Left colon (tissue), 2 donors: ENCODE data around the gene KRTAP6-2. TPM values are rescaled to one million over a fixed set of nuclear protein-coding genes. Genes with fewer than 3 reads are reported as not detected.

Experiments used
- ATAC-seq: fragments of 200-7000 bp; cut with Tn5 transposase; one replicate; pipeline ENCODE4 v1.9.1; 2020; ENCODE audit warnings: mild to moderate bottlenecking, moderate library complexity
- DNase-seq, 2 donors: peaks; one replicate each; pipeline ENCODE4 v3.0.0-alpha.2; 2020
- intact Hi-C, 2 donors: fragments of 100-400 bp; cut with DNase I in 1 of 2; cut with micrococcal nuclease in 1 of 2; formaldehyde crosslinking; loops; one replicate each; pipeline versions ENCODE4 v1.11.2 to v1.14.0; 2022; cut with DNase I, micrococcal nuclease
- long read RNA-seq: library from polyadenylated mRNA; unstranded; transcript quantifications from one replicate; pipeline ENCODE4 v2.0.0, GENCODE V29; 2021
- total RNA-seq, 2 donors: library from RNA; stranded (reverse); fragmentation: NEBNext Ultra II Directional; extraction: Animal tissue kit (Norgen Biotek cat#: 25700); gene quantifications; one replicate each; pipeline ENCODE4 v1.2.1, GENCODE V29; 2021
- donor health status: DM: no; HTN: no; CAD: no.
- donor health status: DM: yes; HTN: yes; CAD: no.

KRTAP6-2 gene, protein sequence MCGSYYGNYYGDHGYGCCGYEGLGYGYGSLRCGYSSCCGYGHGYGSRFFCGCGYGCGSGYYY
- not detected for total RNA-seq
- long read RNA-seq, result 0 reads

DNA sequence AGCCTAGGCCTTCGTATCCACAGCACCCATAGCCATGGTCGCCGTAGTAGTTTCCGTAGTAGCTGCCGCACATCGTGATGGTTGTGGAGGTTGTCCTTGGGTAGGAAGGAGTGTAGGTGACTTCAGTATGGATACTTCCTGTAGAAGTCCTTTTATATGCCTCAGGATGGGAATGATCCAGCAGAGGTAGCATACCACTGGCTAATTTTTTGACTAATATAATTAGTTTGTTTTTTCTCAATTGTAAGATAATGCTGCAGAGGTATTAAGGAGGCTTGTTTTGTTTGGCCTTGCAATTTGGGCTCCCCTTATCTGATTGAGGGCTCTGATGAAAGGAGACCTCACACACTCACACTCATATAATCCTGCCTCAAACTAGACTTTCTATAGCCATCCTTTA, at the start of gene KRTAP6-2:
Gene KRTAP6-2 (minus strand): TSS at position 101 of the 400 bp plus-strand sequence. CDS start 28 bp downstream, at position 73.
- no peak for ATAC-seq
- no peak for DNase-seq
- intact Hi-C loops, result no loop called here

DNA sequence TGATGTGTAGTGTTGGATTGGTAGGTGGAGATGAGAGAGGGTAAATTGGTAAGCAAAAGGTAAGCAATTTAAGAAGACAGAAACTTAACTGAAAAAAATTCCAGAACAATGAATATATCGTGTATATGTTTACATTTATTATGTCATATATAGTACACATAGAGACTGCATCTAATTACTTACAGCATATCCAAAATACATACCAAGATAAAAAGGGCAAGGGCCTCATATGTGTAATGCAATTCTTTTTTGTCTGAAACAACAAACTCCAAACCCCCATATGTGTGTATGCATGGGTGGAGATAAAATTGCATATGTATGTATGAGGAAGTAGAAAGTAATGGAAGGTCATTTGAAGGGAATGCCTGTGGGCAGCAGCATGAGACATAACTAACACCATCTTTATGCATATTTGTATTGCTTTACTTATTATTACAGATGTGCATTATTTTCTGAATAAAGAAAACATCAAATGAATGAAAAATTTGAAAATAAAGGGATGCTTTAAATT, 48.3 kb upstream of the KRTAP6-2 start:
- no peak for ATAC-seq
- no peak for DNase-seq
- intact Hi-C loops, result no loop called here

DNA sequence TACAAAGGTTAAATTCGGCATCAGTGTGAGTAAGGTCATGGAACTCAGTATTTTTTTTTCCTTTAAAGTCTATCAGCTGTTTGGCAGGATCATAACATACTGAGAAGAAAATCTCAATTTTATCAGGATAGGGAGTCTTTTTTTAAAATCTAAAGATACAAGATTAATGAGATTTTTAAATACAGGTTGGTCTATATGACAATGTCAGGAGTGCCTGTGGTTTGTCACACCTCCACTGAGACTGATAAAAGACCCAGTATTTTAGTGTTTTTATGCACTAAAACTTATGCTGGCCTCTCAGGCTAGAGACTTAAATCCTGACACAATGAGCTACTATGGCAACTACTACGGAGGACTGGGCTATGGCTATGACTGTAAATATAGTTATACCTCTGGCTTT, 43.9 kb upstream of the KRTAP6-2 start, which contains the start of gene KRTAP20-3:
Gene KRTAP20-3 (plus strand): TSS at position 301 of the 400 bp plus-strand sequence.
- DNase-seq (no peak), ATAC-seq (no peak)
- intact Hi-C loops, result no loop called here

DNA sequence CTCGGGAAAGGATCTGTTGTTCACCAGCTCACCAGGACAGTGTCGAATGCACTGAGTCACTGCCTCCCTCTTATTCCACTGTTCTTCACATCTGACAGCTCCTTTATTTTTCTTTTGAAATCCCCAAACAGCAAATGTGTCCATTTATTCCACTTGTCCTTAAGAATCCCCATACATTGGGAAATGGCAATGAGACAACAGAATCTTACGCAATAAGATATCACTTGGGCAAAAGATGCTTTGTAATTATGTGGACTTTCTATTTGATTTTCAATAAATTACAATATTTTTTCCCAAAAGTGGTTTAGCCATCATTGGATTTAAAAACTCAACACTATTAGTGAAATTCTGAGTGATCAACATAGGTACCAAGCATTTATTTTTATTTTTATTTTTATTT, 40.0 kb upstream of the KRTAP6-2 start:
- DNase-seq (no peak), ATAC-seq (no peak)
- intact Hi-C loops, result no loop called here

DNA sequence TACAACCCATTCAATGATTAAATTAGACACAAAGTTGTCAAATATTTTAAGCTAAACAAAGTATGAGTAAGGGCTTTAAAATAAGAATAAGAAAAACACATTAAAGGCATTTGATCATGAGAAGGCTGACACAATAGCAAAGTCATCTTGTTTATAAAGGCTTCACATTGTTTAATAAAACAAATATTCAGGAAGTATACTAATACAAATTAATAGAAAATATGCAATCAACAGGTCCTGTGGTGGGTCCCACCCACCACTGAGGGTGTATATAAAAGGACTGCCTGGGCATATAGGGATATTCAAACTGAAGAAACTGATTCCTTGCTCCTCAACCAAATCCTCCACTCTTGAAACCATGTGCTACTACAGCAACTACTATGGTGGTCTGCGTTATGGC, 36.2 kb upstream of the KRTAP6-2 start, which contains the start of gene KRTAP20-2:
Gene KRTAP20-2 (plus strand): TSS at position 301 of the 400 bp plus-strand sequence. CDS start 58 bp downstream, at position 359.
- intact Hi-C loops, result no loop called here
- no peak for DNase-seq
- no peak for ATAC-seq

DNA sequence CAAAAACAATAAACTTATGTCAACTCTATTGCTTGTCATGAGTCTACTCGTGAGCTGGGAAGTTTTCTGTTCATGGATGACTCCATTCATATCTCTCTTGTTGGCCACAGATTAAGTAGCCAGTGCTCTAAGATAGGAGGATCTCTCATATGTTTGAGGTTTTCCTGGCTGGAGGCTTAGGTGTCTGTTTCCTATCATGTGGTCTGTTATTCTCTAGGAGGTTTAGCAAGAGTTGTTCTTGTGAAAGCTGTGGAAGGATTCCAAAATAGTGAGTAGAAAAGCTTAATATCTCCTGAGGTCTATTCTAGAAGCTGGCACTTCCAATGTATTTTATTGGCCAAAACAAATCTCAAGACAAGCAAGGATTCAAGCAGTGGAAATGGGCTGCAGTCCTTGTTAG, 30.5 kb upstream of the KRTAP6-2 start:
- DNase-seq, result no peak
- intact Hi-C loops, result no loop called here
- no peak for ATAC-seq

DNA sequence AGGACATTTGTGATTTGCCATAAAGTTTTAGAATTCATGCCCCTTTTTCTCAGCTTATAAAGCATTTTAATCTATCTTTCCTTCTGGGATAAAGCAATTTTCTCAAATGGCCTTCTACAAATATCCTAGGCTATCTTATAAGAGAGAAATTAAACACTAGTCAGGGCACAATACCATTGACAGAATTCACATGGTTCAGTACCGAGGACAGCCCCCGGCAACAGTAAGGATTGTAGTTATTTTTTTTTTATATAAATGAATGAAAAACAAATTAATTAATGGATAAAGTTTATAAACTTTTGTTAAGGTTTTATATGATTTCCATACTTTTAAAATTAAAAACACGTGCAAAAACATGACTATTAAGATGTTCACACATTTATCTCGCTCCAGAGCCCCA, 29.4 kb upstream of the KRTAP6-2 start:
- ATAC-seq (no peak), DNase-seq (no peak)
- intact Hi-C loops, result no loop called here

DNA sequence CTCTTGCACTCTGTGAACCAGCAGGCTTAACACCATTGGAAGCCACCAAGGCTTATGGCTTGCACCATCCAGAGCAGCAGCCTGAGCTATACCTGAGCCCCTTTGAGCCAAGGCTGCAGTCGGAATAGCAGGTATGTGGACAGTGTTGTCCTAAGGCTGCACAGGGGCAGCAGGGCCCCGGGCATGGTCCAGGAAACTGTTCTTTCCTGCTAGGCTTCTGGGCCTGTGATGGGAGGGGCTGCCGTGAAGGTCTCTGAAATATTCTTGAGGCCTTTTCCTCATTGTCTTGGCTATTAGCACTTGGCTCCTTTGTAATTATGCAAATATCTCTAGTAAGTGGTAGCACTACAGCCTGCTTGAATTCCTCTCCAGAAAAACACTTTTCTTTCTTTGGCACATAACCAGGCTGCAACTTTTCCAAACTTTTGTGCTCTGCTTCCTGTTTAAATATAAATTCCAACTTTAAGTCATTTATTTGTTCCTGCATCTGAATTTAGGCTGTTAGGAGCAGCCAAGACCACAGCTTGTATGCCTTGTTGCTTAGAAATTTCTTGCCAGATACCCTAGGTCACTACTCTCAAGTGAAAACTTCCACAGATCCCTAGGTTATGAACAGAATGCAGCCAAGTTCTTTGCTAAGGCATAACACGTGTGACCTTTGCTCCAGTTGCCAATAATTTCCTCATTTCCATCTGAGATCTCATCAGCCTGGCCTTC, 26.9 kb upstream of the KRTAP6-2 start:
- intact Hi-C loops, result no loop called here
- DNase-seq (no peak), ATAC-seq (no peak)

DNA sequence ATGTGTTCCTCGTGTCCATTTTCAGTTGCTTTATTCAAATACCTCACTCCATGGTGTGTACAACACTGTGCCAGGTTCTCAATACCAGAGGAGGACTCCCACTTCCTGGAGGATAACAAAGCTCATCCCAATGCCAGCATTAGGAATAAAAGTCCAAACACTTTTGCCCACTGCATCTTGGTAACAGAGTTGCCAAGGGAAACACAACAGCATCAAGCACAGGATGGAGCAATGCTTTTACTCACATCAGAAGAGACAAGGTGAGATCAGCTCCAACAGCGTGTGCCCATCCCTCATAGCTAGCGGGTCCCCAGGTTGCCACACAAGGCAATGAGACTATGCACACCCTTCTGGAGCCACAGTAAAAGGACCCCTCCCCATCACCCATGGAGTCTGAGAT, 24.7 kb upstream of the KRTAP6-2 start:
- ATAC-seq, result no peak
- DNase-seq, result no peak
- intact Hi-C loops, result no loop called here

DNA sequence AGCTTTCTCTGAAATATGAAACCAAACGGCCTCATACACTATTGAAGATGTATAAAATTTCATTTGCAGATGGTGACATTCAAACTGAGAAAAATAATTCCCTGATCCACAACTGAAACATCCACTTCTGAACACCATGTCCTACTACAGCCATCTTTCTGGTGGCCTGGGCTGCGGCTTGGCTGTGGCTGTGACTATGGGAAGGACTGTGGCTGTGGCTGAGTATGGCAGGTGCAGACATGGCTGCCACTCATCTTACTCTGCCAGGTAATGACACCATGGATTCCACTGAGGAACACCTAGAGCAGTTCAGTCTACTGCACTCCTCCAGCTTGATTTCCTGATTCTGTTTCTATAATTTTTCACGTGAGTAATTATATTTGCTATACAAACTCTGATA, 21.8 kb upstream of the KRTAP6-2 start, which contains the start of gene KRTAP20-4:
Gene KRTAP20-4 (plus strand): TSS at position 106 of the 400 bp plus-strand sequence.
- ATAC-seq, result no peak
- intact Hi-C loops, result no loop called here
- no peak for DNase-seq

DNA sequence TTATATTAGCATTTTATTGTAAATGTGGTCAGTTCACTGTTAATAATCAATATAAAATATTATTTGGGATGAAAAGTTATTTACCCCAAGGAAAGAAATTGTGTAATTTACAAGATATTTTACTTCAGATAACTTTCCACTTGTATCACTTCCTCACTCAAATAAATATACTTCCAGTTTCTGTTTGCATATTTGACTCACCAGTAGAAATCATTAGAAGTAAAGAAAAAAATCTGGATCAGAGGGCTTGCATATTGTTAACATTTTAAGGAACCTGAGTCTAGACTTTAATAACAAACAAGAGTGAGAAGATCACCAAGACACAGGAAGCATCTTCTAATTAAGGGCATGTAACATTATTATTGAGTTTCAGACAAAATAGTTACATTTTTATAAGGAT, 21.4 kb upstream of the KRTAP6-2 start:
- intact Hi-C loops, result no loop called here
- ATAC-seq (no peak), DNase-seq (no peak)

DNA sequence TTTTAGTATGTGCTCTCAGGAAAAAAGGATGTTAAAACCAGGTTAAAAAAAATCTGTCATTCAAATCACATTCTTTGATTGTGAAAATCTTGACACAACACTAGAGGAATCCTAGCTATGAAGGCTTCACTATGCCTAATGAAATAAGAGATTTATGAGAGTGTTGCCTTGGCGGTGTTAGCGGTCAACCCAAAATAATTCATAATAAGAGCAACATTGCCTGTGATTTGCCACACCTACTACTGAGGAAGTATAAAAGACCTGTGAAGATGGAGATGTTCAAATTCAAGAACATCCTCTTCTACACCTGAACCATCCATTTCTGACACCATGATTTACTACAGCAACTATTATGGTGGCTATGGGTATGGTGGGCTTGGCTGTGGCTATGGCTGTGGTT, 17.4 kb upstream of the KRTAP6-2 start, which contains the start of gene KRTAP20-1:
Gene KRTAP20-1 (plus strand): TSS at position 301 of the 400 bp plus-strand sequence. CDS start 30 bp downstream, at position 331.
- intact Hi-C loops, result no loop called here
- ATAC-seq (no peak), DNase-seq (no peak)

DNA sequence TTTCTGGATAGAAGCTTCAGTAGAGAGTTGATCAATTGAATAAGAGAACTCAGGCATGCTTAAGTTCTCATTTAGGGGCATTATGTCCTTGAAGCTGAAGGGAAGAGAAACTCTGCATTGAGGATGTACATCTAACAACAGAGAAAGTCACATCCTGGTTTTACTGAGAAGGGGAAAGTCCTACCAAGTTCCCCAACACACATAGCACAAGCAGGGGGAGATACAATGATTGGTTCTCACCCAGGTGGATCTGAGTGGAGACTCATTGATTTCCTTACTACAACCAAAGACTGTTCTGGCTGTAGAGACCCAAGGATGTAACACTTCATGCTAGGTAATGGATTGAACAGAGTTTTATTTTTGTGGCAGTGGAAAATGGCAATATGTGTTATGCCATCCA, 16.5 kb upstream of the KRTAP6-2 start:
- ATAC-seq, result no peak
- intact Hi-C loops, result no loop called here

DNA sequence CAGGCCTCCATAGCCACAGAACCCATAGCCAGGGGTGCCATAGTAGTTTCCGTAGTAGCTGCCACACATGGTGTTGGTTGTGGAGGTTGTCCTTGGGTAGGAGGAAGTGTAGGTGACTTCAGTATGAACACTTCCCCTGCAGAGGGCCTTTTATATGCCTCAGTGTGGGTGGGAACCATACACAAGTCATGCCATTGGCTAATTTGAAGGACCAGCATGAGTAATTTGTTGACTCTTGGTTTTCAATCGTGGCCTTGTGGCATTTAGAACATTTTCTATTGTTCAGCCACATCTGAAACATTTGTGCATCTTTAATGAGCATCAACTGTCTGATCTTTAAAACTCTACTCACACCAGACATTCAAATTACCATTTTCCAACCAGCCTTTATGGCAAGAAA, 15.1 kb upstream of the KRTAP6-2 start, which contains the start of gene KRTAP6-1:
Gene KRTAP6-1 (minus strand): TSS at position 95 of the 400 bp plus-strand sequence. CDS start 26 bp downstream, at position 69.
- DNase-seq (no peak), ATAC-seq (no peak)
- intact Hi-C loops, result no loop called here

More for the DNA sequence above, 16.5 kb upstream of the KRTAP6-2 start:
- no peak for DNase-seq

DNA sequence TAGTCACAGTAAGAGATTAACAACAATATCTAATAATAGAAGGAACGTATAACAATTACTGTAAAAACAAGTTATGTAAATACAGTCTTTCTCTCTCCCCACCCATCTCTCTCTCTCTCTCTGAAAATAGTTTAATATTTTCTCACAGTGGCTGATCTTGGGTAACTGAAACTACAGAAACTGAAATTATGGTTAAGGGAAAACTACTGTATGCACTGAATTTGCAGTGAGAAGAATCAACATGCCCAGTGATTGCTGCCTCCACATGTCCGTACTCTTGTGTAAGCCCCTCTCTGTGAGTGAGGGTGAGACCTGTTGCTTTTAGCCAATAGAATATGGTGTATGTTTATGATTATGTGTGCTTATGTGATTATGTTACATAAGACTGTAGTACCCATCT, 13.4 kb upstream of the KRTAP6-2 start:
- intact Hi-C loops, result no loop called here
- DNase-seq, result no peak
- ATAC-seq, result no peak

DNA sequence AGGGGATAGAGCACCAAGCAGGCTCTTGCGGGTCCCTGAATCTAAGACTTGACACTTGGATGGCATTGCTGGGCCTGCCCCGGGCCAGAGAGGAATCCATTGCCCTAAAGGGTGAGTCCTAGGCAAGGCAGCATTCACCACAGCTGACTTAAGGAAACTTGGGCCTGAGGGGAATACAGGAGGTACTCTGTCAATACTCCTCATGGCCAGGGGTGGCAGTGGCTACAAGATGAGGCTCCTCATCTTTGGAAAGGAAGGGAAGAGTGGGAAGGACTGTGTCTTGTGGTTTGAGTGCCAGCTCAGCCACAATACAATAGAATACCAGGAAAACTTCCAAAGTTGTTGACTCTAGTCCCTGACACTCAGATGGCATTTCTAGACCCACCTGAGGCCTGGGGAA, 7.3 kb upstream of the KRTAP6-2 start:
- intact Hi-C loops, result no loop called here
- no peak for DNase-seq
- ATAC-seq, result no peak

DNA sequence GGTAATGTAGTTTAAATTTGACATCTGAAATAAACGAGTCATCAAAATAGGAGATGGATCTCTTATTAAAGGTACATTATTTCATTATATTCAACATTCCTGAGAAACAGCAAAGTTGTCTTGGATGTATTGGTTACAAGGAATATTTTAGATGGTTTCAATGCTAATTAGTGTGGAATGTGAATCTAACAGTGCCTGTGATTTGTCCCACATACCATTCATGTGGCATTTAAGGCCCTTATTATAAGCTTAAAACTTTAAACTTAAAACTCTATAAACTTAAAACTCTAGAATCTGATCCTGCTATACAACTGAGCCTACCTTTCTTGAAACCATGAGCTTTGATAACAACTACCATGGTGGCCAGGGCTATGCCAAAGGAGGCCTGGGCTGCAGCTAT, 2.1 kb upstream of the KRTAP6-2 start, which contains the start of gene KRTAP22-1:
Gene KRTAP22-1 (plus strand): TSS at position 301 of the 400 bp plus-strand sequence.
- ATAC-seq (no peak), DNase-seq (no peak)
- intact Hi-C loops, result no loop called here

DNA sequence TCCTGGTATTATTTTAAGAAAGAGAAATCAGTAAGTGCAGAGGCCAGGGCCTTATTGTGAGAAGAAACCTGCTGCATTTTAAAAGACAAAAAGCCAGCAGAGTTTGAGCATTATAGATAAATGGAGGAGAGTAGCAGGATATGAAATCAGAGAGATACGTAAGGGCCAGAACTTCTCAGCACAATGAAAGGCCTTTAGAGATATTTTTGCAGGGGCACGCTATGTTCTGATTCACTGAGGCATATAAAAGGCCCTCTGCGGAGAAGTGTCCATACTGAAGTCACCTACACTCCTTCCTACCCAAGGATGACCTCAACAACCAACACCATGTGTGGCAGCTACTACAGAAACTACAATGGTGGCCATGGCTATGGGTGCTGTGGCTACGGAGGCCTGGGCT, 6.6 kb downstream of the KRTAP6-2 start, which contains the start of gene KRTAP6-3:
Gene KRTAP6-3 (plus strand): TSS at position 301 of the 400 bp plus-strand sequence. CDS start 6 bp downstream, at position 307.
- intact Hi-C loops, result no loop called here

DNA sequence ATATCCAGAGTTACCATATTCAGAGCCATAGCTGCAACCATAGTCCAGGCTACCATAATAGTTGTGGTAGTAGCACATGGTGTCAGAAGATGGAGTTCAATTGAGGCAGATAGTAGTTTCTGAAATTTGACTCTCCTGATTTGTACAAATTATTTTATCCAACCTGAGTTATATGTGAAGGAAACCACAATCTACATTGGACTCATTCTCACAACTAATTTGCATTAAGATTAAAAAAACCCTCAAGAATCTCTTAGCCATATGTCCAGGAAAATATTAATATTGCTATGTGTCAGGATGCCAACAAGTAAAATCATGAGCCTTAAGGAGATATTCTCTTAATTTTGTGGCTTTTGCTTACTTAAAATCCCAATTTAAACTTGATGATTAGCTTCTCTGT, 8.4 kb downstream of the KRTAP6-2 start, which contains the start of gene KRTAP22-2:
Gene KRTAP22-2 (minus strand): TSS at position 101 of the 400 bp plus-strand sequence.
- intact Hi-C loops, result no loop called here
- ATAC-seq, result no peak
- DNase-seq, result no peak

More for the DNA sequence above, 6.6 kb downstream of the KRTAP6-2 start, which contains the start of gene KRTAP6-3:
- ATAC-seq, result no peak
- DNase-seq, result no peak

DNA sequence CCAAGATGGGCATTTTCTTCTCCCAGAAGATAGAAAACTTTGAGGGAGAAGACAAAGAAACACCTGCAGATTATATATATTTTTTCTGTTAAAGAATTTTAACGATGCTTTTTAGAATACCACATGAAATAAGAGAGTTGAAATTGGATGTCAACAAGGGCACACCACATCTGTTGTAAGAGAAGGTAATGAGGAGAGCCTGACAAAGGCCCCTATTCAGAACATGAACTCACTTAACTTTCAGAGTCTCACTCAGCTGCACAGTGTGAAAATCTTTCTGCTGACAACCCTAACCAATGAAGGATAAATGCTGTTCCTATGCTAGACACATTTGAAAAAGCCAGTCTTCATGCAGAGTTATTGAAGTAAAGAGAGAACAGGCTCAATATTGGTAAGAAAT, 15.8 kb downstream of the KRTAP6-2 start:
- DNase-seq, result no peak
- intact Hi-C loops, result no loop called here
- no peak for ATAC-seq
